H9 (cell line): ENCODE measurements around the gene BBX. TPM values are rescaled to one million over a fixed set of nuclear protein-coding genes. Genes with fewer than 3 reads are reported as not detected.

Experiments
- DNase-seq: peaks from one replicate; pipeline ENCODE4 v3.0.0-alpha.2; 2017
- H2AFZ ChIP-seq: one replicate; pipeline ENCODE4 v1.6.1; 2013; ENCODE audit warnings: mild to moderate bottlenecking, low read length, control low read depth, moderate library complexity
- H2AK5ac ChIP-seq: 2 replicates; pipeline ENCODE4 v1.6.1; 2013; ENCODE audit warnings: low read length, control low read depth, mixed read lengths; ENCODE audit not compliant: insufficient read length
- H2BK120ac ChIP-seq: one replicate; pipeline ENCODE4 v1.6.1; 2013; ENCODE audit warnings: low read depth, mild to moderate bottlenecking, low read length, control low read depth, inconsistent platforms; ENCODE audit not compliant: poor library complexity, severe bottlenecking
- H2BK12ac ChIP-seq: 2 replicates; pipeline ENCODE4 v1.6.1; 2013; ENCODE audit warnings: low read length, control low read depth, mixed read lengths, low read depth; ENCODE audit not compliant: insufficient read length
- H2BK15ac ChIP-seq: 2 replicates; pipeline ENCODE4 v1.6.1; 2013; ENCODE audit warnings: low read depth, low read length, control low read depth
- H2BK20ac ChIP-seq: one replicate; pipeline ENCODE4 v1.6.1; 2013; ENCODE audit warnings: low read depth, mild to moderate bottlenecking, low read length, control low read depth, inconsistent platforms; ENCODE audit not compliant: poor library complexity, severe bottlenecking
- H2BK5ac ChIP-seq: 2 replicates; pipeline ENCODE4 v1.6.1; 2013; ENCODE audit warnings: low read length, control low read depth, mixed read lengths; ENCODE audit not compliant: insufficient read length
- H3K14ac ChIP-seq: 2 replicates; pipeline ENCODE4 v1.6.1; 2013; ENCODE audit warnings: low read length, control low read depth; ENCODE audit not compliant: insufficient read depth
- H3K18ac ChIP-seq: 2 replicates; pipeline ENCODE4 v1.6.1; 2013; ENCODE audit warnings: low read depth, mild to moderate bottlenecking, mixed read lengths, low read length, control low read depth; ENCODE audit not compliant: insufficient read length
- H3K23ac ChIP-seq: 2 replicates; pipeline ENCODE4 v1.6.1; 2013; ENCODE audit warnings: low read length, control low read depth, mixed read lengths, low read depth; ENCODE audit not compliant: insufficient read length
- H3K23me2 ChIP-seq: 2 replicates; pipeline ENCODE4 v1.6.1; 2013; ENCODE audit warnings: low read depth, mild to moderate bottlenecking, mixed read lengths, low read length, control low read depth; ENCODE audit not compliant: insufficient read length, poor library complexity, severe bottlenecking
- H3K27ac ChIP-seq: 2 replicates; pipeline ENCODE4 v1.5.1; 2013; ENCODE audit warnings: low read length, control low read depth, mixed read lengths, low read depth; ENCODE audit not compliant: insufficient read length
- H3K27me3 ChIP-seq: 2 replicates; pipeline ENCODE4 v1.6.1; 2013; ENCODE audit warnings: low read length, control low read depth, inconsistent platforms; ENCODE audit not compliant: insufficient read depth
- H3K4ac ChIP-seq: 2 replicates; pipeline ENCODE4 v1.6.1; 2013; ENCODE audit warnings: low read depth, mild to moderate bottlenecking, control low read depth, inconsistent platforms, low read length, moderate library complexity
- H3K4me1 ChIP-seq: 2 replicates; pipeline ENCODE4 v1.6.1; 2013; ENCODE audit warnings: low read length, control low read depth, inconsistent platforms; ENCODE audit not compliant: insufficient read depth
- H3K4me2 ChIP-seq: 2 replicates; pipeline ENCODE4 v1.6.1; 2013; ENCODE audit warnings: low read length, control low read depth, mixed read lengths; ENCODE audit not compliant: insufficient read length, insufficient read depth
- H3K56ac ChIP-seq: 2 replicates; pipeline ENCODE4 v1.6.1; 2013; ENCODE audit warnings: low read depth, mild to moderate bottlenecking, mixed read lengths, low read length, control low read depth; ENCODE audit not compliant: insufficient read length
- H3K79me1 ChIP-seq: 2 replicates; pipeline ENCODE4 v1.6.1; 2013; ENCODE audit warnings: low read depth, mild to moderate bottlenecking, moderate library complexity, low read length, control low read depth, inconsistent platforms; ENCODE audit not compliant: insufficient read depth, poor library complexity, severe bottlenecking
- H3K79me2 ChIP-seq: 2 replicates; pipeline ENCODE4 v1.6.1; 2013; ENCODE audit warnings: low read length, control low read depth, inconsistent platforms; ENCODE audit not compliant: insufficient read depth
- H3K9ac ChIP-seq: 2 replicates; pipeline ENCODE4 v1.6.1; 2013; ENCODE audit warnings: low read length, control low read depth, mixed read lengths; ENCODE audit not compliant: insufficient read length; ENCODE audit errors: extremely low read depth
- H3K9me3 ChIP-seq: one replicate; pipeline ENCODE4 v1.6.1; 2013; ENCODE audit warnings: low read depth, low read length, inconsistent platforms; ENCODE audit not compliant: control insufficient read depth
- H3T11ph ChIP-seq: one replicate; pipeline ENCODE4 v1.6.1; 2013; ENCODE audit warnings: mild to moderate bottlenecking, low read length, control low read depth, inconsistent platforms
- H4K20me1 ChIP-seq: one replicate; pipeline ENCODE4 v1.6.1; 2013; ENCODE audit not compliant: control insufficient read depth, insufficient read length, insufficient read depth
- H4K5ac ChIP-seq: 2 replicates; pipeline ENCODE4 v1.6.1; 2013; ENCODE audit warnings: low read depth, mild to moderate bottlenecking, mixed read lengths, low read length, control low read depth; ENCODE audit not compliant: insufficient read length
- H4K8ac ChIP-seq: replicated peaks from 2 replicates; pipeline ENCODE4 v1.6.1; 2013; ENCODE audit warnings: low read length, control low read depth, mixed read lengths, low read depth; ENCODE audit not compliant: insufficient read length
- H4K91ac ChIP-seq: 2 replicates; pipeline ENCODE4 v1.6.1; 2013; ENCODE audit warnings: low read depth, mild to moderate bottlenecking, moderate library complexity, mixed read lengths, low read length, control low read depth; ENCODE audit not compliant: insufficient read length
- H3K27ac Mint-ChIP-seq, 3 experiments: 2 replicates in 2 of 3; 3 replicates in 1 of 3; pipeline ENCODE4 v1.8.0; 2020 to 2021; ENCODE audit warnings: mixed read lengths in 3 of 3, mild to moderate bottlenecking in 1 of 3, moderate library complexity in 1 of 3
- H3K27me3 Mint-ChIP-seq: 2 replicates; pipeline ENCODE4 v1.8.0; 2021; ENCODE audit warnings: low read depth, mild to moderate bottlenecking, moderate library complexity, mixed read lengths
- H3K36me3 Mint-ChIP-seq, 3 experiments: 2 replicates in 2 of 3; 3 replicates in 1 of 3; pipeline ENCODE4 v1.8.0; 2020 to 2021; ENCODE audit warnings: low read depth in 3 of 3, mixed read lengths in 3 of 3; ENCODE audit not compliant: insufficient read depth in 1 of 3
- H3K4me1 Mint-ChIP-seq, 2 experiments: 2 replicates each; pipeline ENCODE4 v1.8.0; 2020; ENCODE audit warnings: mixed read lengths in 2 of 2
- H3K4me3 Mint-ChIP-seq, 2 experiments: 2 replicates in 1 of 2; 3 replicates in 1 of 2; pipeline ENCODE4 v1.8.0; 2020 to 2021; ENCODE audit warnings: mild to moderate bottlenecking in 2 of 2, mixed read lengths in 2 of 2, moderate library complexity in 1 of 2
- H3K9me3 Mint-ChIP-seq, 2 experiments: 2 replicates in 1 of 2; 3 replicates in 1 of 2; pipeline ENCODE4 v1.8.0; 2020; ENCODE audit warnings: mild to moderate bottlenecking in 2 of 2, mixed read lengths in 2 of 2, moderate library complexity in 1 of 2
- WGBS: extraction: QIAGEN DNeasy Blood & Tissue Kit; methylation state at CpG from one replicate; pipeline ENCODE4 v1.1.7; 2013; ENCODE audit warnings: missing lambda C conversion rate, low lambda C conversion rate, mixed read lengths; ENCODE audit not compliant: insufficient read length; ENCODE audit errors: extremely low coverage; 5-methylcytosine and 5-hydroxymethylcytosine counted together
- total RNA-seq: library from RNA; stranded (reverse); gene quantifications from 2 replicates; pipeline ENCODE4 v1.2.1, GENCODE V29; 2021
- TF ChIP-seq, protein P1 (sequence below): fragments of 200-600 bp; sonication (generic); conservative IDR thresholded peaks from 3 replicates; pipeline ENCODE4 v1.8.0; 2021; ENCODE audit warnings: antibody characterized with exemption, mild to moderate bottlenecking

Gene BBX
- total RNA-seq, 1 experiment from 2014 or later = 34.8 TPM

- Histone ChIP-seq H4K20me1 (no peaks in the 10 kb centered on the region), H2BK5ac (no peak overlapping the region), H2BK120ac (no peak overlapping the region), H4K8ac (no peak overlapping the region), H2BK15ac (no peak overlapping the region), H2BK12ac (no peak overlapping the region), H3K14ac (no peak overlapping the region), H3K9me3 (no peaks in the 10 kb centered on the region), H3K27ac (no peak overlapping the region), H4K5ac (no peak overlapping the region), H3K4me2 (no peak overlapping the region), H3K9ac (no peak overlapping the region), H2AK5ac (no peak overlapping the region), H3K4me1 (no peaks in the 10 kb centered on the region), H3K4ac (no peak overlapping the region), H3K79me1 (no peaks in the 10 kb centered on the region), H3T11ph (no peak overlapping the region), H2BK20ac (no peak overlapping the region), H2AFZ (no peak overlapping the region), H3K27me3 (no peaks in the 10 kb centered on the region), H3K23ac (no peak overlapping the region), H3K23me2 (no peaks in the 10 kb centered on the region), H3K79me2 (no peaks in the 10 kb centered on the region), H3K18ac (no peak overlapping the region), H3K56ac (no peak overlapping the region), H4K91ac (no peak overlapping the region)
- WGBS = no CpG with 5 or more reads among the region's 8 CpGs
- Mint-ChIP-seq H3K27ac (peak overlapping the region in 1 of 3 experiments; percentile 6; a peak in 1 of 7 replicates), H3K9me3 (no peaks in the 10 kb centered on the region), H3K27me3 (no peaks in the 10 kb centered on the region), H3K36me3 (peaks cover 5 to 10% (median 6%) of the 10 kb centered on the region in 3 experiments; a peak in 6 of 7 replicates), H3K4me1 (no peaks in the 10 kb centered on the region), H3K4me3 (no peak overlapping the region)
- no peak for DNase-seq
- TF ChIP-seq, protein P1, sequence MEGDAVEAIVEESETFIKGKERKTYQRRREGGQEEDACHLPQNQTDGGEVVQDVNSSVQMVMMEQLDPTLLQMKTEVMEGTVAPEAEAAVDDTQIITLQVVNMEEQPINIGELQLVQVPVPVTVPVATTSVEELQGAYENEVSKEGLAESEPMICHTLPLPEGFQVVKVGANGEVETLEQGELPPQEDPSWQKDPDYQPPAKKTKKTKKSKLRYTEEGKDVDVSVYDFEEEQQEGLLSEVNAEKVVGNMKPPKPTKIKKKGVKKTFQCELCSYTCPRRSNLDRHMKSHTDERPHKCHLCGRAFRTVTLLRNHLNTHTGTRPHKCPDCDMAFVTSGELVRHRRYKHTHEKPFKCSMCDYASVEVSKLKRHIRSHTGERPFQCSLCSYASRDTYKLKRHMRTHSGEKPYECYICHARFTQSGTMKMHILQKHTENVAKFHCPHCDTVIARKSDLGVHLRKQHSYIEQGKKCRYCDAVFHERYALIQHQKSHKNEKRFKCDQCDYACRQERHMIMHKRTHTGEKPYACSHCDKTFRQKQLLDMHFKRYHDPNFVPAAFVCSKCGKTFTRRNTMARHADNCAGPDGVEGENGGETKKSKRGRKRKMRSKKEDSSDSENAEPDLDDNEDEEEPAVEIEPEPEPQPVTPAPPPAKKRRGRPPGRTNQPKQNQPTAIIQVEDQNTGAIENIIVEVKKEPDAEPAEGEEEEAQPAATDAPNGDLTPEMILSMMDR = no peak
These were observed 245.3 kb downstream of the BBX start for GRCh38 chr3:107767897-107768605.
